CD4-positive, CD25-positive, alpha-beta regulatory T cell (primary cell): Measurements from ENCODE around the gene RPL18A. TPM values are rescaled to one million over a fixed set of nuclear protein-coding genes. Genes with fewer than 3 reads are reported as not detected.

Experiments used
- ATAC-seq, 2 donors: fragments of 150-1000 bp; cut with Tn5 transposase; one replicate each; pipeline ENCODE4 v1.10.0; 2021; ENCODE audit warnings: low read depth in 2 of 2, moderate number of reproducible peaks in 2 of 2, moderate library complexity in 1 of 2
- DNase-seq, 3 donors: peaks; one replicate each; pipeline versions ENCODE4 v3.0.0 to v3.0.0-alpha.2; 2012 to 2022; ENCODE audit warnings: mixed read lengths in 1 of 3
- H3K27ac ChIP-seq: one replicate; pipeline ENCODE4 v1.7.0; 2013; ENCODE audit warnings: mild to moderate bottlenecking, low read length; ENCODE audit not compliant: insufficient read depth, poor library complexity, severe bottlenecking
- H3K27me3 ChIP-seq: one replicate; pipeline ENCODE4 v1.7.0; 2013; ENCODE audit warnings: low read length; ENCODE audit not compliant: control insufficient read depth, insufficient read depth
- H3K36me3 ChIP-seq: one replicate; pipeline ENCODE4 v1.7.0; 2013; ENCODE audit warnings: mild to moderate bottlenecking, low read length, moderate library complexity; ENCODE audit not compliant: control insufficient read depth, insufficient read depth
- H3K4me1 ChIP-seq: 2 replicates; pipeline ENCODE4 v1.7.0; 2013; ENCODE audit warnings: mild to moderate bottlenecking, low read length; ENCODE audit not compliant: insufficient read depth, control insufficient read depth, poor library complexity, severe bottlenecking
- H3K4me3 ChIP-seq: one replicate; pipeline ENCODE4 v1.7.0; 2013; ENCODE audit warnings: low read depth, mild to moderate bottlenecking, low read length, moderate library complexity
- H3K9me3 ChIP-seq, 2 experiments: 1 replicate in 1 of 2; 2 replicates in 1 of 2; pipeline ENCODE4 v1.7.0; 2013; ENCODE audit warnings: low read length in 2 of 2, mild to moderate bottlenecking in 1 of 2, moderate library complexity in 1 of 2; ENCODE audit not compliant: control insufficient read depth in 2 of 2
- H3K27ac Mint-ChIP-seq, 3 donors: one replicate each; pipeline ENCODE4 v1.8.0; 2020 to 2022; ENCODE audit warnings: mild to moderate bottlenecking in 3 of 3, mixed read lengths in 3 of 3, moderate library complexity in 2 of 3
- H3K27me3 Mint-ChIP-seq: one replicate; pipeline ENCODE4 v1.8.0; 2022; ENCODE audit warnings: mild to moderate bottlenecking, mixed read lengths
- H3K36me3 Mint-ChIP-seq: one replicate; pipeline ENCODE4 v1.8.0; 2020; ENCODE audit warnings: mixed read lengths
- H3K4me1 Mint-ChIP-seq, 4 donors: one replicate each; pipeline ENCODE4 v1.8.0; 2020 to 2022; ENCODE audit warnings: mixed read lengths in 4 of 4, mild to moderate bottlenecking in 1 of 4
- H3K4me3 Mint-ChIP-seq, 4 donors: one replicate each; pipeline ENCODE4 v1.8.0; 2020 to 2022; ENCODE audit warnings: mild to moderate bottlenecking in 4 of 4, mixed read lengths in 4 of 4, moderate library complexity in 3 of 4
- H3K9me3 Mint-ChIP-seq, 7 donors: one replicate each; pipeline ENCODE4 v1.8.0; 2020 to 2022; ENCODE audit warnings: mixed read lengths in 7 of 7, mild to moderate bottlenecking in 3 of 7, moderate library complexity in 2 of 7
- polyA plus RNA-seq, 4 donors: library from polyadenylated mRNA; unstranded; fragments of 300-500 nt; fragmentation: Illumina TruSeq; gene quantifications; one replicate each; pipeline ENCODE4 v1.2.3, GENCODE V29; 2021
- total RNA-seq: library from RNA; stranded (reverse); gene quantifications from one replicate; pipeline ENCODE4 v1.2.3, GENCODE V29; 2022

RPL18A gene
- total and polyA plus RNA-seq, 5 donors from 2014 or later = 2,143 to 4,374 (median 3,137) TPM

GRCh38 chr19:17826508-17827056 is 33.1 kb upstream of the RPL18A start:
- no peak overlapping the region for H3K27ac Mint-ChIP-seq
- peaks cover 34% of the 10 kb centered on the region for H3K36me3 ChIP-seq
- H3K9me3 Mint-ChIP-seq = peaks cover 0 to 2% (median 0%) of the 10 kb centered on the region in 7 donors

GRCh38 chr19:17829855-17830566 is 29.7 kb upstream of the RPL18A start:
- no peak overlapping the region for H3K27ac Mint-ChIP-seq
- H3K36me3 ChIP-seq = peaks cover 67% of the 10 kb centered on the region

More at GRCh38 chr19:17826508-17827056, 33.1 kb upstream of the RPL18A start:
- Histone ChIP-seq H3K4me3 (no peak overlapping the region), H3K27me3 (no peaks in the 10 kb centered on the region), H3K9me3 (no peaks in the 10 kb centered on the region), H3K4me1 (no peaks in the 10 kb centered on the region), H3K27ac (no peak overlapping the region)
- ATAC-seq (no peak), DNase-seq (no peak)
- no peak overlapping the region for H3K4me3 Mint-ChIP-seq
- no peaks in the 10 kb centered on the region for H3K27me3 Mint-ChIP-seq
- peaks cover 15% of the 10 kb centered on the region for H3K36me3 Mint-ChIP-seq
- peaks cover 0 to 5% (median 2%) of the 10 kb centered on the region in 4 donors for H3K4me1 Mint-ChIP-seq

DNA sequence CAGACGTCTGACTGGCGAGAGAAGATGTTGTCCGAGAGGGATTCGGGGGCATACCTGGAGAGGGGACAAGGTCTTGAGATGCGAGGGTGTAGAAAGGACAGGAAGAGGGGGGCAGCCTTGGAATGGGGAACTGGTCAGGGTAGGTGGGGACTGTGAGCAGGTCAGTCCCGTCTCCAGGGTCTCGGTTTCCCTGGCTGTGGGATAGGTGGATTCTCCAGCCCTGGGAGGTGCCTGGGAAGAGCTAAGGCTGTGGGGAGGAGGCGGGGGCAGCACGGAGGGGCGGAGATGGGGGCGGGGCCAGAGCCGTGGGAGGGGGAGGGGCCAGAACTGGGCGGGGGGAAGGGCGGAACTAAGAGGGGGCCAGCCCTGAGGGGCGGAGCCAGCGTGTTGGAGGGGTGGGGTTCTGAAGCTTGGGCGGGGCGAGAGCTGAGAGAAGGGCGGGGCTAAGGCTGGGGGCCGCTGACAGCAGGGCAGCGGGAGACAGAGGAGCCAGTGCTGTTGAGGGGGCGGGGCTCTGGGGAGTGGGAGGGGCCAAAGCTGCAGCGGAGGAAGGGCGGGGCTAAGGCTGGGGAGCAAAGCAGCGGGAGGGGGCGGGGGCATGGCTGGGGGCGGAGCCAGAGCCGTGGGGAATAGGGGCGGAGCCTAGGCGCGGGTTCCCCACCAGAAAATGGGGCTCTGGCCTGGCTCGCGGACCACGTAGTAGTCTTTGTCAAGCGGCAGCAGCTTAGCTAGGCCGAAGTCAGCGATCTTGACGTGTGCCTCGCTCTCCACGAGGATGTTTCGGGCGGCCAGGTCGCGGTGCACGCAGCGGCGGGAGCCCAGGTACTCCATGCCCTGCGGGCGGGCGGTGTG is 28.9 kb upstream of the RPL18A start:
- Histone ChIP-seq H3K4me3 (no peak overlapping the region), H3K36me3 (peaks cover 74% of the 10 kb centered on the region), H3K27ac (no peak overlapping the region), H3K27me3 (no peaks in the 10 kb centered on the region), H3K4me1 (no peaks in the 10 kb centered on the region), H3K9me3 (no peaks in the 10 kb centered on the region)
- no peaks in the 10 kb centered on the region for H3K27me3 Mint-ChIP-seq
- no peak overlapping the region for H3K27ac Mint-ChIP-seq
- peak; percentile 46 to 56 for ATAC-seq
- peaks cover 0 to 2% (median 0%) of the 10 kb centered on the region in 7 donors for H3K9me3 Mint-ChIP-seq
- H3K36me3 Mint-ChIP-seq = peaks cover 30% of the 10 kb centered on the region
- peaks cover 0 to 12% (median 5%) of the 10 kb centered on the region in 4 donors for H3K4me1 Mint-ChIP-seq
- no peak overlapping the region for H3K4me3 Mint-ChIP-seq
- DNase-seq = peak in 1 of 3 donors; percentile 32

More at GRCh38 chr19:17829855-17830566, 29.7 kb upstream of the RPL18A start:
- Mint-ChIP-seq H3K4me1 (peaks cover 0 to 5% (median under 1%) of the 10 kb centered on the region in 4 donors), H3K4me3 (no peak overlapping the region), H3K27me3 (no peaks in the 10 kb centered on the region), H3K9me3 (peaks cover 0 to 2% (median 0%) of the 10 kb centered on the region in 7 donors), H3K36me3 (peaks cover 22% of the 10 kb centered on the region)
- ATAC-seq (no peak), DNase-seq (no peak)
- H3K4me1 ChIP-seq = no peaks in the 10 kb centered on the region
- no peaks in the 10 kb centered on the region for H3K27me3 ChIP-seq
- no peaks in the 10 kb centered on the region for H3K9me3 ChIP-seq
- no peak overlapping the region for H3K27ac ChIP-seq
- H3K4me3 ChIP-seq = no peak overlapping the region

GRCh38 chr19:17831419-17831888 is 28.3 kb upstream of the RPL18A start:
- H3K27ac ChIP-seq = no peak overlapping the region
- no peak overlapping the region for H3K27ac Mint-ChIP-seq
- no peaks in the 10 kb centered on the region for H3K9me3 ChIP-seq
- H3K4me3 Mint-ChIP-seq = no peak overlapping the region
- H3K27me3 ChIP-seq = no peaks in the 10 kb centered on the region
- no peak overlapping the region for H3K4me3 ChIP-seq
- H3K4me1 ChIP-seq = no peaks in the 10 kb centered on the region
- no peak for ATAC-seq
- DNase-seq = no peak
- no peaks in the 10 kb centered on the region for H3K27me3 Mint-ChIP-seq
- H3K36me3 ChIP-seq = peaks cover 78% of the 10 kb centered on the region
- peaks cover 0 to 2% (median 0%) of the 10 kb centered on the region in 7 donors for H3K9me3 Mint-ChIP-seq
- peaks cover 0 to 14% (median 7%) of the 10 kb centered on the region in 4 donors for H3K4me1 Mint-ChIP-seq
- H3K36me3 Mint-ChIP-seq = peaks cover 37% of the 10 kb centered on the region

DNA sequence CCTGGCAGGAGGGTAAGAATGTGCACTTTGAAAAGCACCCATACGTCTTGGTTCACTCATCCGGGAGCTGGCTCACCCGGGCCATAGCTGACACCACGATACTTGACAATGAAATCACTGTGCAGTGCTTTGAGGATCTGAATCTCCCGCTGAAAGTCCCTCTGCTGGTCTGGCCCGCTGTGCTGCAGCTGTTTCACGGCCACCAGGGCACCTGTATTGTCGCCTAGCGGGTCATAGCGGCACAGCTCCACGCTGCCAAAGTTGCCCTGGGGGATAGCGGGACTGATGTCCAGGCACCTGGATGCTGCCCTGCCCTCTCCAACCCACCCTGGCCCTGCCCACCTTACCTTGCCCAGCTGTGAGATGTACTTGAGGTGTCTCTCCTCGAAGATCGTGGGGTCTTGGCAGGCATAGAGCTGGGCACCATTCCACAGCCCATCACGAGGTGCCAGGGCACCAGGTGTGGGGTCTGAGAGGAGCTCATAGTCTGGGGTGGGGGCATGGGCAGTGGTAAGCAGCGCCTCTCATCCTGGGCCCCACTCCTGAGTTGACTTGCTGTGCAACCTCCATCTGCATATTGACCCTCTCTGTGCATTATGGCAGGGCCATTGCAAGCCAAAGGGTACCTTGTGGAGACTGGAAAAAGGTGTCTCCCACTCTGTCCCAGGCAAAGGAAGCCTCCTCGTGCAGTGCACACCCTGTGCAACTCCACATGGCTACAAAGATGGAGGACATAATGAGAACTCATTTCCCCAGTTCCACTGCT is 27.1 kb upstream of the RPL18A start:
- peak overlapping the region in 1 of 4 donors; percentile 21 for H3K4me3 Mint-ChIP-seq
- H3K4me1 Mint-ChIP-seq = peaks cover 0 to 17% (median 8%) of the 10 kb centered on the region in 4 donors
- H3K27ac ChIP-seq = no peak overlapping the region
- no peaks in the 10 kb centered on the region for H3K9me3 ChIP-seq
- peaks cover 84% of the 10 kb centered on the region for H3K36me3 ChIP-seq
- H3K27ac Mint-ChIP-seq = peak overlapping the region in 1 of 3 donors; percentile 46
- peaks cover 43% of the 10 kb centered on the region for H3K36me3 Mint-ChIP-seq
- H3K27me3 ChIP-seq = no peaks in the 10 kb centered on the region
- H3K4me3 ChIP-seq = no peak overlapping the region
- H3K4me1 ChIP-seq = no peaks in the 10 kb centered on the region
- ATAC-seq = no peak
- no peak for DNase-seq
- H3K9me3 Mint-ChIP-seq = peaks cover 0 to 2% (median 0%) of the 10 kb centered on the region in 7 donors
- no peaks in the 10 kb centered on the region for H3K27me3 Mint-ChIP-seq

- Histone ChIP-seq H3K4me3 (no peak overlapping the region), H3K27ac (no peak overlapping the region), H3K4me1 (no peaks in the 10 kb centered on the region), H3K27me3 (no peaks in the 10 kb centered on the region), H3K36me3 (peaks cover 87% of the 10 kb centered on the region), H3K9me3 (no peaks in the 10 kb centered on the region)
- Mint-ChIP-seq H3K36me3 (peaks cover 48% of the 10 kb centered on the region), H3K9me3 (no peaks in the 10 kb centered on the region), H3K4me3 (no peak overlapping the region), H3K4me1 (peaks cover 0 to 17% (median 10%) of the 10 kb centered on the region in 4 donors), H3K27ac (peak overlapping the region in 1 of 3 donors; percentile 69), H3K27me3 (no peaks in the 10 kb centered on the region)
- DNase-seq (peak in 1 of 3 donors; percentile 43), ATAC-seq (no peak)
Observed at GRCh38 chr19:17834350-17835181, 25.1 kb upstream of the RPL18A start.
